GM11168 (cell line): Measurements from ENCODE around the gene DOK7.

Experiments
- in situ Hi-C: fragments of 300-500 bp; cut with MboI; formaldehyde crosslinking; loops from one replicate; pipeline ENCODE4 v1.12.0; 2022; ENCODE audit warnings: low sequenced_read_pairs; ENCODE audit not compliant: unreplicated experiment

The DOK7 gene

GRCh38 chr4:3484057-3484973 is 21.2 kb downstream of the DOK7 start:
- in situ Hi-C loops = no loop called here

GRCh38 chr4:3485011-3485791 is 22.1 kb downstream of the DOK7 start:
- in situ Hi-C loops = no loop called here

GRCh38 chr4:3485886-3486540 is 22.9 kb downstream of the DOK7 start:
- in situ Hi-C loops = no loop called here

- in situ Hi-C loops = no loop called here
Measured at GRCh38 chr4:3486541-3487540, 23.7 kb downstream of the DOK7 start.

GRCh38 chr4:3487861-3488260 is 24.8 kb downstream of the DOK7 start:
- in situ Hi-C loops = no loop called here

GRCh38 chr4:3488820-3489219 is 25.7 kb downstream of the DOK7 start:
- in situ Hi-C loops = no loop called here

GRCh38 chr4:3489451-3489962 is 26.4 kb downstream of the DOK7 start:
- in situ Hi-C loops = no loop called here

- in situ Hi-C loops = no loop called here
Measured at GRCh38 chr4:3491681-3492405, 28.7 kb downstream of the DOK7 start.

DNA sequence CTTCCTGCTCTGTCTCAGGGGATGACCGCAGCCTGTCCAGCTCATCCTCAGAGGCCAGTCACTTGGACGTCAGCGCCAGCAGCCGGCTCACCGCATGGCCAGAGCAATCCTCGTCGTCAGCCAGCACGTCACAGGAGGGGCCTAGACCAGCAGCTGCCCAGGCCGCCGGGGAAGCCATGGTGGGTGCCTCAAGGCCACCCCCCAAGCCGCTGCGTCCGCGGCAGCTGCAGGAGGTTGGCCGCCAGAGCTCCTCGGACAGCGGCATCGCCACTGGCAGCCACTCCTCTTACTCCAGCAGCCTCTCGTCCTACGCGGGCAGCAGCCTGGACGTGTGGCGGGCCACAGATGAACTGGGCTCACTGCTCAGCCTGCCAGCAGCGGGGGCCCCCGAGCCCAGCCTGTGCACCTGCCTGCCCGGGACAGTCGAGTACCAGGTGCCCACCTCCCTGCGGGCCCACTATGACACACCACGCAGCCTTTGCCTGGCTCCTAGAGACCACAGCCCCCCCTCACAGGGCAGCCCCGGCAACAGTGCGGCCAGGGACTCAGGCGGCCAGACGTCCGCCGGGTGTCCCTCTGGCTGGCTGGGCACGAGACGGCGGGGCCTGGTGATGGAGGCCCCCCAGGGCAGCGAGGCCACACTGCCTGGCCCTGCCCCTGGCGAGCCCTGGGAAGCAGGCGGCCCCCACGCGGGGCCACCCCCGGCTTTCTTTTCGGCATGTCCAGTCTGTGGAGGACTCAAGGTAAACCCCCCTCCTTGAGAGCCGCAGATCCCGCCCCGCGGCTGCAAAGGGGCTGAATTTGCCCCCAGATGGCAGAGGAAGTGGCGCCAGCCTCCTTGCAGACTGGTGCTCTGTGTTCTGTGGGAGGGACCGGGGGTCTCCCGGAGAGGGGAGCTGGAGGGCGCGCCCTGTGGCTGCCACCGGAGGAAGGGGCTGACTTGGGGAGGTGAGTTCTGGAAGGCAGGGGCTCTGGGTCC is 29.9 kb downstream of the DOK7 start:
- in situ Hi-C loops = no loop called here

DNA sequence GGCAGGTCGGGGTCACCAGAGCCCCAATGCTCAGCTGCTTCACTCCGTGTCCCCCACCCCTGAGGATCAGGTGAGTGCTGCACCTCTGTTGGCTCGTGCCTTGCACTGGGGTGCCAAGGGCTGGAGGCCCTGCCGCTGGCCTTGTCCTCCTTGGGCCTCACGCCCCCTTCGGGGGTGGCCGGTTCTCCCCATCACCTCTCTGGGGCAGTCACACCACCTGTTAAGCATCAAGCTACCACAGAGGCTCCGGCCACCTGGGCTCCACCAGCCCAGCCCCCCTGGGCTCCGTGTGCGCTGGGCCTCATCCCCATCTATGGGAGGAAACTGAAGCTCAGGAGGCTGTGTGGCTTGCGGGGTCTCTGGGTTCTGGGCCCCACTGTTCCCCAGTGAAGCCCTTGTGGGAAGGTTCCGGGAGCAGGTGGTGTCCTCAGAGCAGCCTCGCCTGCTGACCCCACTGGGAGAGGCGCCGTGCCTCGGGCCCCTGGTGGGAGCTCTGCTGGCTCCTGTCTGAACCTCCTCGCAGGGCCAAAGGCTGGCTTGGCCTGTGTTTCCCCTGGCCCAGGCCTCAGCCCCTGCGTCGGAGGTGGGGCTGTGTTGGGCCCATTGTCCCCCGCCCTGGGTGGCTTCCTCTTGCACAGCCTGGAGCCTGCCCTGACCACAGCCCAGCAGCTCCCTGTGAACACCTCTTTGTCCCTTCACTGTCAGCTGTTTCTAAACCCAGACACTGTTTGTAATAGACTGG is 30.8 kb downstream of the DOK7 start:
- in situ Hi-C loops = no loop called here

- in situ Hi-C loops = no loop called here
Measured at GRCh38 chr4:3494462-3494871, 31.4 kb downstream of the DOK7 start.

- in situ Hi-C loops = no loop called here
Measured at GRCh38 chr4:3495204-3495975, 32.3 kb downstream of the DOK7 start.

DNA sequence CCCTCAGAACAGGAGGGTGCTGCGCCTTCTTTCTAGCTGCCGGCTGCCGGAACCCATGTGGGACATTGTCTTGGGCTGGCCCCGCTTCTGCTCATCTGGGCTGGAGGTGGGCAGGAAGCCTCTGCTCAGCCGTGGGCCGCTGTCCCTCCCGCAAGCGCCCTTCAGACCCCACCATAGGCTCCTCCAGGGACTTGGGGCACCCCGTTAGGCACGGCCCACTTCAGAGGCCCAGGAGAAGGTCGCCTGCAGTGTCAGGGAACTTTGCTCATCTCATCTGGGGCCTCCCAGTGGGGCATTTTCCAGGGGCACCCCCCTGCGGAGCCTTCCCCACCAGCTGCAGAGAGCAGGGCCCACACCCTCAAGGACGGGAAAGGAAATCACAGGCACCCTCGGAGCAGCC is 32.9 kb downstream of the DOK7 start:
- in situ Hi-C loops = no loop called here

DNA sequence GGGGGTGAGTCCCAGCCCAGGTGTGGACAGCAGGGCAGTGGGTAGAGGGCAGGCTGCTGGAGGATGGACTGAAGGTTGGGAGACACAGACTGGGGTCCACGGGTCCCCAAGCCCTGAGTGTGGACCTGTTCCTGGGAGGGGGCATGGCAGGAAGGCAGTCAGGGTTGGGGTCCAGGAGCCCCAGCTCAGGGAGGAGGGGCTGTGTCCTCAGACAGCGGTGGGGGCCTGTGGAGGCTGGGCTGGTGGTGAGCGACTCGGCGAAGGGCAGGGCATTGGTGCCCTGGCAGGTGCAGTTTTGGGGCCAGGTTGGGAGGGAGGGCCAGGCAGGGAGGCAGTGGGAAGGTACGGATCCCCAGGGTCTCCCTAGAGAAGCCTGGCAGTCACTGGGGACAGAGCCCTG is 34.0 kb downstream of the DOK7 start:
- in situ Hi-C loops = no loop called here

- in situ Hi-C loops = no loop called here
Measured at GRCh38 chr4:3497523-3498389, 34.6 kb downstream of the DOK7 start.
